MM.1S (cell line): ENCODE results near the gene TARS3.
A peak's percentile ranks its signal among the peaks of the same experiment; 100 is the strongest.
"Not testable (repeated sequence)": the region's sequence is repeated elsewhere in the genome, so short reads cannot be mapped to it uniquely, and the experiment has no call there.

Experiments used
- EZH2 ChIP-seq: fragments of 300-600 bp; sonication (generic); optimal IDR thresholded peaks from 2 replicates; pipeline ENCODE3; 2017; ENCODE audit warnings: low read depth, mild to moderate bottlenecking, antibody characterized with exemption, low read length, mixed read lengths
- EZH2phosphoT487 ChIP-seq: fragments of 300-600 bp; sonication (generic); IDR thresholded peaks from 2 replicates; pipeline ENCODE4 v1.6.1; 2018; ENCODE audit warnings: antibody characterized with exemption, low read length
- TF ChIP-seq, protein P1 (sequence below): fragments of 300-600 bp; sonication (generic); IDR thresholded peaks from 2 replicates; pipeline ENCODE4 v1.5.1; 2016; ENCODE audit warnings: antibody characterized with exemption, low read length, mixed read lengths

GRCh38 chr15:101654624-101655337, 69.5 kb downstream of the TARS3 start:
- TF ChIP-seq, protein P1, sequence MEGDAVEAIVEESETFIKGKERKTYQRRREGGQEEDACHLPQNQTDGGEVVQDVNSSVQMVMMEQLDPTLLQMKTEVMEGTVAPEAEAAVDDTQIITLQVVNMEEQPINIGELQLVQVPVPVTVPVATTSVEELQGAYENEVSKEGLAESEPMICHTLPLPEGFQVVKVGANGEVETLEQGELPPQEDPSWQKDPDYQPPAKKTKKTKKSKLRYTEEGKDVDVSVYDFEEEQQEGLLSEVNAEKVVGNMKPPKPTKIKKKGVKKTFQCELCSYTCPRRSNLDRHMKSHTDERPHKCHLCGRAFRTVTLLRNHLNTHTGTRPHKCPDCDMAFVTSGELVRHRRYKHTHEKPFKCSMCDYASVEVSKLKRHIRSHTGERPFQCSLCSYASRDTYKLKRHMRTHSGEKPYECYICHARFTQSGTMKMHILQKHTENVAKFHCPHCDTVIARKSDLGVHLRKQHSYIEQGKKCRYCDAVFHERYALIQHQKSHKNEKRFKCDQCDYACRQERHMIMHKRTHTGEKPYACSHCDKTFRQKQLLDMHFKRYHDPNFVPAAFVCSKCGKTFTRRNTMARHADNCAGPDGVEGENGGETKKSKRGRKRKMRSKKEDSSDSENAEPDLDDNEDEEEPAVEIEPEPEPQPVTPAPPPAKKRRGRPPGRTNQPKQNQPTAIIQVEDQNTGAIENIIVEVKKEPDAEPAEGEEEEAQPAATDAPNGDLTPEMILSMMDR, result peak; percentile 62
- not testable (repeated sequence) for TF ChIP-seq EZH2, EZH2phosphoT487
